HG03354 (cell line): ENCODE data around the gene RPP40.

Experiments used
- ATAC-seq: cut with Tn5 transposase; IDR thresholded peaks from one replicate; pipeline ENCODE4 v1.9.1; 2021; ENCODE audit warnings: mild to moderate bottlenecking; ENCODE audit not compliant: unreplicated experiment, poor library complexity, severe bottlenecking

RPP40 gene

DNA sequence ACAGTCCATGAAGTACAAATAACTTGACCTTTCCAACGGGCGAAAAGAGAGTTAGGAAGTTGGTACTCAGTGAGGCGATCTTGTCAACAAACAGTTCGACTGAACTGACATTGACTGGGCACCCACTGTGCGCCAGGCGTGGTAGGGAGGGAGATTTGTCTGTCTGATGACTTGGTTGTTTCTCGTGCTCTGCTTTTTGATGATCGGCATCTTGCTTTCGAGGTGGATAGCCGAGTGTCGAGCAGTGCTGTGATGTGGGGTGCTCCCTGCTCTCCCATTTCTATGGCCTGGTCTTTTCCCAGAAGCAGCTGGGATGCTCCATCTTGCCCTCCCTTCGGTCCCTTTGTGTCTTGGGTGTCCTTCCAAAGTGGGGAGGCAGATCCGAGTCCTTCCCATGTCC is 30.4 kb downstream of the RPP40 start:
- no peak for ATAC-seq

DNA sequence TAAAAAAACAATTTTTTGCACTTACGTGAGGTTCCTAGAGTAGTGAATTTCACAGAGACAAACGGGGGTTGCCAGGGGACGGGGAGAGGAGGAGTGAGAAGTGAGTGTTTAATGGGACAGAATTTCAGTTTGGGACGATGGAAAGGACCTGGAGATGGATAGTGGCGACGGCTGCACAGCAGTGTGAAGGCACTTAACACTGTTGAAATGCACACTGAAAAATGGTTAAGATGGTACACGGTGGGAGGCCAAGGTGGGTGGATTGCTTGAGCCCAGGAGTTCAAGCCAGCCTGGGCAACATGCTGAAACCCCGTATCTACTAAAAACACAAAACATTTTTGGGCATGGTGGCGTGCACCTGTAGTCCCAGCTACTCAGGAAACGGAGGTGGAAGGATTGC is 31.4 kb downstream of the RPP40 start:
- no peak for ATAC-seq

GRCh38 chr6:4971851-4972250 is 32.0 kb downstream of the RPP40 start:
- ATAC-seq, result no peak

GRCh38 chr6:4970739-4971395 is 33.0 kb downstream of the RPP40 start:
- no peak for ATAC-seq

GRCh38 chr6:4969609-4970285 is 34.1 kb downstream of the RPP40 start:
- no peak for ATAC-seq

- ATAC-seq, result no peak
These were observed 36.4 kb downstream of the RPP40 start for GRCh38 chr6:4967301-4968030.

DNA sequence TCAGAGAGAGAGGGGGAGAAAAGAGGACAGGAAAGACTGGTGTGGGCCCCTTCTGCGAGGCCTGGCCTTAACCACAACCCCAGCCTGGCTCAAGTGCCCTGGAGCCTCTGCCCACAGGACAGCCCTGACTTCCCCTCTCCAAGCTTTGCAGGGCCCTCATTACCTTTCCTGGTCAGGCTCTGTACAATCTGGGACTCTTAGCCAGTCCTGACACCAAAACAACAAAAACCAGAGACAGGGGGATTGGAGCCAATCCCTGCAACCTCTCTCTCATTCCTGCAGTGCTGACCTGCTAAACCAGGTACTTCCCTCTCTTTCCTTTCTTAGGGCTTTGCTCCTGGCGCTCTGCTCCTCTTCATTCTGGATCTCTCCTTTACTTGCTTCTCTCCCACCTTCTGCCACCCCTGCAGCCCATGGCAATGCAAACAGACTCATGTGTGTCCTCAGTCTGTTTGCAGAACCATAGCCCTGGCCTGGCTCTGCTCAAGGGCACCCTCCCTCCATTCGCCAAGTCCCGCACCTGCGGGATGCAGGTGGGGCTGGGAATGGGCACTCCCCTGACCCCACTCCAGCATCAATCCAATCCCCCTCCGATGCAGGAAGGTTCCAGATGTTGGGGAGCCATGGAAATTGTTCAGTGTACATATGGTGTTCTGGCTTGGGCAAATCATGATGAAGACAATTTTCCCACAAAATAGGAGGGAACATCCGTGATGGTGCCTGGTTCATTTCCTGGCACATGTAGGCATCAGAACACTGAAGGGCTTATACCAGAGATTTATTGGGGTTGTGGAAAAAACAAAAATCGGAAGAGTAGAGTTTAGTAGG is 38.1 kb downstream of the RPP40 start:
- no peak for ATAC-seq

GRCh38 chr6:4964675-4965561 is 38.9 kb downstream of the RPP40 start:
- ATAC-seq, result no peak

GRCh38 chr6:4962905-4963304 is 40.9 kb downstream of the RPP40 start:
- ATAC-seq, result no peak

GRCh38 chr6:4961322-4962168 is 42.3 kb downstream of the RPP40 start:
- ATAC-seq, result no peak

DNA sequence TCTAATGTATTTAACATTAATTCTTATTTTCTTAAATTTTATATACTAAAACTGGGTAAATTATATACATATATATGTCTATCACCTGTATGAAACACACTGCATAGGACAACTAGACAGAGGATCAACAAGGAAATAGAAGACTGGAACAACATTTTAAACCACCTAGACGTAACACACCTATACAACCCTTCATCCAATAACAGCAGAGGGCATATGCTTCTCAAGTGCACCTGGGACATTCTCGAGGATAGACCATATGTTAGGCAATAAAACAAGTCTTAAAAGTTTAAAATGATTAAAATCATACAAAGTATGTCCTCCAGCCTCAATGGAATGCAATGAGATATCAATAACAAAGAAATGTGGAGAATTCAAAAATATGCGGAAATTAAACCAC is 45.2 kb downstream of the RPP40 start:
- ATAC-seq, result no peak

- ATAC-seq, result no peak
These were observed 46.2 kb downstream of the RPP40 start for GRCh38 chr6:4957521-4958231.

DNA sequence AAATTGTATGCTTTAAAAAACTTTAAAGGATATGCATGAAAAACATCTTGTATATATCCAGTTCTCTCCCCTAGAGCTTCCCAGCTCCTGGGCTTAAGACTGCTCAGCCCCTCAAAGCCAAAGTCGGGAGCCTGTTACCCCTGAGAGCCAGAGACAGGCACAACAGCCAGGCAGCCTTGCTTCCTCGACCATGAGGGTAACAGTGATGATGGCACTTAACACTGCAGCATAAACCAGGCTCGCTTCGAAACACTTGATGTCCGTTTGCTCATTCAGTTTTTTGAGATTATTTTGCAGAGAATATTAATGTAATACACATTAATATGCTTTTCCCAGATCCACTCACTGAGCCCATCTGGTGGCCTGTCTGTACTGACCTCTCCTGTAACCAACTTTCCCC is 47.2 kb downstream of the RPP40 start:
- no peak for ATAC-seq

DNA sequence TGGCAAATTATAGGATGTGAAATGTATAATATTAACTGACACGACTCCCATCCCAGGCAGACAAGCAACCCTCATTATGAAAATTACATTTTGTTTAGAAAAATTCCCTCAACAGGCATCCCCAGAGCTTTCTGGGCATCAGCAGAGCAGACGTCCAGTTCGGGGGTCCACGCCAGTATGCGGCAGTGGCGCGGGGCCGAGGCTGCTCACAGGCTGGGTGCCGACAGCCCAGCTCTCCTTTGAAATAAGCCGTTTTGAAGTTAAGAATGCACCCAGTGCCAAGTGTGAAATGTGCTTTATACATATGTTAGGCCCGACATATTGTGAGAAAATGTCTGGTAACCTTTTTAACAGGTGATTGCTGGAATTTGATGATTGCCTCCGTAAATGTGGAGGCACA is 50.4 kb downstream of the RPP40 start:
- no peak for ATAC-seq

- ATAC-seq, result no peak
These were observed 52.9 kb downstream of the RPP40 start for GRCh38 chr6:4950836-4951533.

- ATAC-seq, result no peak
These were observed 53.8 kb downstream of the RPP40 start for GRCh38 chr6:4950076-4950475.

GRCh38 chr6:4948781-4949450 is 54.9 kb downstream of the RPP40 start:
- ATAC-seq, result no peak
